H1 (cell line): ENCODE measurements around the gene GABRB2. TPM values are rescaled to one million over a fixed set of nuclear protein-coding genes. Genes with fewer than 3 reads are reported as not detected.

Experiments
- BRCA1 ChIP-seq: IDR thresholded peaks from 2 replicates; pipeline ENCODE4 v1.6.1; 2012; ENCODE audit warnings: low read depth, low read length, improper control_type of control experiment
- CHD2 ChIP-seq: IDR thresholded peaks from 2 replicates; pipeline ENCODE4 v1.6.1; 2012; ENCODE audit warnings: low read length, improper control_type of control experiment
- CTBP2 ChIP-seq: IDR thresholded peaks from 2 replicates; pipeline ENCODE4 v1.7.0; 2011; ENCODE audit warnings: borderline replicate concordance, mild to moderate bottlenecking, moderate library complexity, mixed read lengths, low read length; ENCODE audit not compliant: insufficient read depth, insufficient read length
- CTCF ChIP-seq, 3 experiments: IDR thresholded peaks; 1 replicate in 2 of 3; 2 replicates in 1 of 3; pipeline versions ENCODE4 v1.5.1 to v1.6.1; 2011; ENCODE audit warnings: low read length in 3 of 3, mild to moderate bottlenecking in 3 of 3, inconsistent platforms in 2 of 3, low read depth in 1 of 3, moderate library complexity in 1 of 3; ENCODE audit not compliant: insufficient read depth in 1 of 3; ENCODE audit errors: control extremely low read depth in 1 of 3
- EZH2 ChIP-seq: fragments of 200-600 bp; sonication (generic); IDR thresholded peaks from 2 replicates; pipeline ENCODE4 v1.7.1; 2012; ENCODE audit warnings: low read depth, mild to moderate bottlenecking, moderate library complexity, low read length, inconsistent platforms; ENCODE audit not compliant: severe bottlenecking
- NRF1 ChIP-seq: IDR thresholded peaks from 2 replicates; pipeline ENCODE4 v1.6.1; 2011; ENCODE audit warnings: mild to moderate bottlenecking, low read depth, low read length, improper control_type of control experiment
- PHF8 ChIP-seq: fragments of 200-600 bp; sonication (generic); conservative IDR thresholded peaks from 2 replicates; pipeline ENCODE4 v1.7.1; 2012; ENCODE audit warnings: low read depth, mild to moderate bottlenecking, inconsistent platforms, low read length, moderate library complexity
- POLR2A ChIP-seq, 2 experiments: IDR thresholded peaks; 1 replicate in 1 of 2; 2 replicates in 1 of 2; pipeline ENCODE4 v1.6.1; 2011; ENCODE audit warnings: low read depth in 2 of 2, low read length in 2 of 2, mild to moderate bottlenecking in 2 of 2; ENCODE audit errors: control extremely low read depth in 1 of 2
- polyA plus RNA-seq, 7 experiments: library from polyadenylated mRNA; depleted of rRNA in 3 of 7; stranded (reverse) in 5 of 7; unstranded in 2 of 7; fragments of >200 nt in 5 of 7; fragments of 200-250 nt in 2 of 7; gene quantifications; 1 replicate in 5 of 7; 2 replicates in 1 of 7; 4 replicates in 1 of 7; pipeline versions ENCODE4 v1.2.1 to v1.2.3, GENCODE V29; 2011 to 2013; ENCODE audit warnings: missing spikeins in 2 of 7, mixed read lengths in 2 of 7
- total RNA-seq: library from RNA; stranded (reverse); fragmentation: NEBNext Ultra II Directional; extraction: Animal tissue kit (Norgen Biotek cat#: 25700); gene quantifications from 2 replicates; pipeline ENCODE4 v1.2.1, GENCODE V29; 2021

Gene GABRB2
- total and polyA plus RNA-seq, 2 of the 8 experiments (the other 6 are each of a cell fraction or from before 2014, with no cell fraction given) = 0.54 to 1.9 TPM

DNA sequence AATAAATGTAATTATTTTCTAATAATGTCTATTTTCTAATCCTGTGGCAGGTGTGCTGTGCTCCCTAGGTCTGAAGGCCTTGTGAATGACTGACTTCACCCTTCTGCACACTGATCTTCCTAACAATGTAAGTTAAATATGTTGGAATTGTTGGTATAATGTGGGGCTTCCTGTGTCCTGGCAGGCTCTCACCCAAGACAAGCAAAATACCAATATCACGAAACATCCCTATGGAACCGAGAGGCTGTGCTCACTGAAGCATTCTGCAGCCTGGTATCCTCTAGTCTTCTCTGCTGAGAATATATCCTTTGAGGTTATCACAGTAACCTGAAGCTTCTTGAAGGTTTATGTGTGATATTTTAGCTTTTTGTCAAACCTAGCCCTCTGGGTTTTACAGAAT is 159.4 kb downstream of the GABRB2 start (continued):
- TF ChIP-seq PHF8 (no peak), CHD2 (no peak), NRF1 (no peak), EZH2 (no peak), BRCA1 (no peak), POLR2A (IDR thresholded peaks at IDR 0.05; ENCODE audit: control extremely low read depth in 1 of 2, low read depth in 2 of 2, low read length in 2 of 2) (no peak), CTCF (IDR thresholded peaks at IDR 0.05; ENCODE audit: control extremely low read depth in 1 of 3, insufficient read depth in 1 of 3, low read depth in 1 of 3, low read length in 3 of 3) (no peak), CTBP2 (no peak)
